Measurements from ENCODE around the gene CNTNAP2.
"Not testable (repeated sequence)": the region's sequence is repeated elsewhere in the genome, so short reads cannot be mapped to it uniquely, and the experiment has no call there.

CNTNAP2 gene

DNA sequence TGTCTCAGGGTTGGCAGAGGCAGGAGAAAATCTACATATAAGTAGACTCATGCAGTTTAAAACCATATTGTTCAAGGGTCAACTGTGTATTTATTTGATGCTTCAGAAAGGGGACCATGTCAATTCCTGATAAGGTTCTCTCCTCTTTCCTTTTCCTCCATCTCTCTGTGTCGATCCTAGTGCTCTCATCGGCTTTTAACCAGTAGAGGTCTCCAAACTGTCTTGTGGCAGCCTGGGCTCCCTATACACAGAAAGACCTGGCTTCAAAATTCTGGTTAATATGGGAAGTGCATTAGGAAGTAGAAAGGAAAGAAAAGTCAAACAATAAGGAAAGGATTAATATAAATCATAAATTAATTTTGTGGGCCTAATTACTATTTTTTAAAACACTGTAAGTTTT, 2169.5 kb downstream of the CNTNAP2 start:
- FAIRE-seq (no peak), DNase-seq (ENCODE audit: insufficient read length, low spot score) (no peak)
- no peak for TF ChIP-seq POLR2A (IDR thresholded peaks at IDR 0.05; ENCODE audit: low read depth, low read length)
- no peak for TF ChIP-seq POLR2AphosphoS5 (IDR thresholded peaks at IDR 0.05; ENCODE audit: low read depth, low read length)
- TF ChIP-seq SPI1 (IDR thresholded peaks at IDR 0.05; ENCODE audit: low read depth, low read length): no peak
- TF ChIP-seq TAF1 (IDR thresholded peaks at IDR 0.05; ENCODE audit: low read depth, low read length): no peak

DNA sequence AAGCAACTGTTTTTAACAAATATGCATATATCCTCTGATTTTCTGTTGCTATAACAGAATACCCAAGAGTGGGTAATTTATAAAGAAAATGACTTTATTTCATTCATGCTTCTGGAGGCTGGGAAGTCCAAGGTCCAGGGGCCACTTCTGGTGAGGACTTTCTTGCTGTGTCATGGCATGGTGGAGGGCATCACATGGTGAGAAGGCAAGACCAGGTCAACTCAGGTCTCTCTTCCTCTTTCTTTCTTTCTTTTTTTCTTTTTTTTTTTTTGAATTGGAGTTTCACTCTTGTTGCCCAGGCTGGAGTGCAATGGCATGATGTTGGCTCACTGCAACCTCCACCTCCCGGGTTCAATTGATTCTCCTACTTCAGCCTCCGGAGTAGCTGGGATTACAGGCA, 2170.9 kb downstream of the CNTNAP2 start:
- no peak for FAIRE-seq
- TF ChIP-seq SPI1 (IDR thresholded peaks at IDR 0.05; ENCODE audit: low read depth, low read length) (peak; percentile 25; the same call in 1 of the 2 replicates), TAF1 (IDR thresholded peaks at IDR 0.05; ENCODE audit: low read depth, low read length) (no peak)

DNA sequence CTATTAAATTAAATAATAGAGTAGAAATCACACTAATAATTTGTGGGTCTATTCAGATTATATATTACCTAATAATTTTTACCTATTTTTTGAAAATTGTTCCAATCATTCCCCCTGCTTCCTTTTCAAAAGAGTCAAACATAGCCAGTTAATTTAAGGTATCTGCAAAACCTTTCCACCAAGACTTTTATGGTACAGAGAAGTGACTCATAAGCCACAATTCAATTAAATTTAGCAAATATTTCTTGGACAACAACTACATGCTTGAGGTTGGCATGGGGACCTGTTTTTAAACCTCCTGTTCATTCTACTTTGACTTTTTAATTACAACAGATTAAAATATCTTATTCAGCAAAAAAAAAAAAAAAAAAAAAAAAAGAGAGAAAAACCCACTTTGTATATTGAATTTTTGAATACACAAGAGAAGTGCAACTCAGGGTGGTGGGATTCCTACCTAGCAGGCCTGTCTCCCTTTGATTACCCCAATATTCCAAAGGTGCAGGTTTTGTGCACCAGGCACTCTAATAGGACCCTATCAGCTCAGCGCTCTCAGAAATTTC, 2172.1 kb downstream of the CNTNAP2 start:
- FAIRE-seq: no peak
- DNase-seq (ENCODE audit: insufficient read length, low spot score): no peak
- no peak for TF ChIP-seq SPI1 (IDR thresholded peaks at IDR 0.05; ENCODE audit: low read depth, low read length)
- TF ChIP-seq POLR2AphosphoS5 (IDR thresholded peaks at IDR 0.05; ENCODE audit: low read depth, low read length): no peak
- TF ChIP-seq PAX5 (IDR thresholded peaks at IDR 0.05; ENCODE audit: insufficient read depth, low read length, severe bottlenecking): no peak
- no peak for TF ChIP-seq POU2F2 (IDR thresholded peaks at IDR 0.05; ENCODE audit: low read depth, low read length)
- no peak for TF ChIP-seq POLR2A (IDR thresholded peaks at IDR 0.05; ENCODE audit: low read depth, low read length)
- TF ChIP-seq TAF1 (IDR thresholded peaks at IDR 0.05; ENCODE audit: low read depth, low read length): no peak

More for the DNA sequence above, 2170.9 kb downstream of the CNTNAP2 start:
- DNase-seq (ENCODE audit: insufficient read length, low spot score): no peak

DNA sequence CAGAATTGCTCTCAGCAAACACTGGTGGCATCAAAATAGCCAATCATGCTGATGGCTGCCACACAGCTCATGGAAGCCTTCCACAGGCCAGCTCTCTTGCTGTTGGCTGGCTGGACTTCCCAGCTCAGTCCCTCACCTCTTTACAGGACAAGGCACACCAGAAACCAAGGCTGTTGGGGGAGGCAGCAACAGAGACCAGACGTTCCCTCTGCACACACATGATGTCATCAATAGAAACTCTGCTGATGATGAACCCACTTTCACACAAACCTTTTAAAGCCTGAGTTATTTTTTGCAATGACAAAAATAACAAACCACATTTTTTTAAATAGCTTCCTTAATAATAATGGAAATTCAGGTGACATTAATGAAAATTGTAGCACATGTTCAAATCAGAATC, 2173.0 kb downstream of the CNTNAP2 start:
- DNase-seq (ENCODE audit: insufficient read length, low spot score): no peak
- FAIRE-seq: peak; percentile 78
- TF ChIP-seq TAF1 (IDR thresholded peaks at IDR 0.05; ENCODE audit: low read depth, low read length) (no peak), SPI1 (IDR thresholded peaks at IDR 0.05; ENCODE audit: low read depth, low read length) (no peak), POLR2A (IDR thresholded peaks at IDR 0.05; ENCODE audit: low read depth, low read length) (no peak), POLR2AphosphoS5 (IDR thresholded peaks at IDR 0.05; ENCODE audit: low read depth, low read length) (no peak)

DNA sequence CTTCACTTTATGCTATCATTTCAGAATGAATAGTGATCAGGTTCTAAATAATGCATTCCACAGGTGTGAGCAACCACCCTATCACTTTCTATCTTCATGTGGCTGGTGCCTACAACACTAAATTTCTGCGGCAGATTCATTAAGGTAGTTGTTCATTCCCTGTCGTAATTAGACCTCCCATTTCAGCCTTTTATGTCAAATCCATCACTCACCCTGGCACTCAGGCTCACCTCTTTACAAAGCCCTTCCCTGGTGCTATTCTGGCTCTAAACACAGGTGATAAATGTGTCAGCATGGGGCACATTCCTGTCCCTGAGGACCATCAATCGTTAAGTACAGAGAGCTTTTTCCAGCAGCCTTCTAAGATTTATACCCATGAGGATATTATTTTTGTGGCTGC, 2173.9 kb downstream of the CNTNAP2 start:
- DNase-seq (ENCODE audit: insufficient read length, low spot score) (no peak), FAIRE-seq (no peak)
- TF ChIP-seq SPI1 (IDR thresholded peaks at IDR 0.05; ENCODE audit: low read depth, low read length): no peak
- no peak for TF ChIP-seq TAF1 (IDR thresholded peaks at IDR 0.05; ENCODE audit: low read depth, low read length)
- no peak for TF ChIP-seq POU2F2 (IDR thresholded peaks at IDR 0.05; ENCODE audit: low read depth, low read length)
- TF ChIP-seq POLR2AphosphoS5 (IDR thresholded peaks at IDR 0.05; ENCODE audit: low read depth, low read length): no peak
- TF ChIP-seq POLR2A (IDR thresholded peaks at IDR 0.05; ENCODE audit: low read depth, low read length): no peak
- TF ChIP-seq PAX5 (IDR thresholded peaks at IDR 0.05; ENCODE audit: insufficient read depth, low read length, severe bottlenecking): no peak

DNA sequence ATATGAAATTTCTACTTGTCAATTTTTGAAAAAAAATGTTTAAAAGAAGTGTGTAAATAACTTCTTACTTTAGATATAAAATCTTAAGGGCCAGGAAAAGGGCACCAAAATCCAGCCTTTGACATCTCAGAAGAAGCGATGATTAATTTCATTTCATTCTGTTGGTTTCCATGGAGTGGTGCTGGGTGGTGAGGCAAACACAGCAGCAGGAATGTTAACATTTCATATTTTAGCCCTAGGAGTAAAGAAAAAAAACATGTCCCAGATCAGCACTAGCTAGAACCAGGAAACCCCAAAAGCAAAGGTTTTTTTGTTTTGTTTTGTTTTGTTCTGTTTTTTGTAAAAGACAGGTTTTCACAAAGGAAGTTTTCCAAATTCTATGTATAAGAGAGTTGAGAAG, 2175.2 kb downstream of the CNTNAP2 start:
- TF ChIP-seq POLR2AphosphoS5 (IDR thresholded peaks at IDR 0.05; ENCODE audit: low read depth, low read length): no peak
- no peak for TF ChIP-seq POU2F2 (IDR thresholded peaks at IDR 0.05; ENCODE audit: low read depth, low read length)
- no peak for TF ChIP-seq PAX5 (IDR thresholded peaks at IDR 0.05; ENCODE audit: insufficient read depth, low read length, severe bottlenecking)
- DNase-seq (ENCODE audit: insufficient read length, low spot score) (no peak), FAIRE-seq (no peak)

DNA sequence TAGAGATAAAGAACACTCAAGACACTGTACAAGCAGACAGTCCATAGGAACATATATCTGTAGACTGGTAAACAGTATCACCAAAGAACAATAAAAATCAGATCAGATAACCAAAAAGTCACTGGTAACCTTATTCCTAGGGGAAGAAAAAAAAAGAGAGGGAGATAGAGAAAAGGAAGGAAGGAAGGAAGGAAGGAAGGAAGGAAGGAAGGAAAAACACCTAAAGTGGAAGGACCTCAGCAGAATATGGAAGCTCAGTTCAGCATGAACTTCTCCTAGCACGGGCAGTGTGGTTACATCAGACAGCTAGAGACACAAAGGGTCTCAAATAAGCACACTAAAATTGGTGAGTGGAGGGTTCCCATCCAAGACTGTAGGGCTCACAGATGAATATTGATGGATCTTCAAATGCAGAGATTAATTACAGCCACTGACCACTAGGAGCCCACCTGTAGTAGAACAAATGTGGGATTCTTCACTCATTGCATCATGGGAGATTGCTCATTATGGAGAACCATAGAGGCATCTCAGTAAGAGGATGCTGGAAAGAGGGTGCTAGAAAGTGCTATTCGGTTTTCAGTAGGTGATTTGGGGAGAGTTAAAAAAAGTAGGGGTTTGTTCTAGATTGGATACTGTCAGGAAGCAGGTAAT, 2180.5 kb downstream of the CNTNAP2 start:
- no peak for DNase-seq (ENCODE audit: insufficient read length, low spot score)
- no peak for FAIRE-seq
- TF ChIP-seq SPI1 (IDR thresholded peaks at IDR 0.05; ENCODE audit: low read depth, low read length) (no peak), POLR2A (IDR thresholded peaks at IDR 0.05; ENCODE audit: low read depth, low read length) (no peak), POLR2AphosphoS5 (IDR thresholded peaks at IDR 0.05; ENCODE audit: low read depth, low read length) (no peak), POU2F2 (IDR thresholded peaks at IDR 0.05; ENCODE audit: low read depth, low read length) (no peak), TAF1 (IDR thresholded peaks at IDR 0.05; ENCODE audit: low read depth, low read length) (no peak), PAX5 (IDR thresholded peaks at IDR 0.05; ENCODE audit: insufficient read depth, low read length, severe bottlenecking) (no peak)

DNA sequence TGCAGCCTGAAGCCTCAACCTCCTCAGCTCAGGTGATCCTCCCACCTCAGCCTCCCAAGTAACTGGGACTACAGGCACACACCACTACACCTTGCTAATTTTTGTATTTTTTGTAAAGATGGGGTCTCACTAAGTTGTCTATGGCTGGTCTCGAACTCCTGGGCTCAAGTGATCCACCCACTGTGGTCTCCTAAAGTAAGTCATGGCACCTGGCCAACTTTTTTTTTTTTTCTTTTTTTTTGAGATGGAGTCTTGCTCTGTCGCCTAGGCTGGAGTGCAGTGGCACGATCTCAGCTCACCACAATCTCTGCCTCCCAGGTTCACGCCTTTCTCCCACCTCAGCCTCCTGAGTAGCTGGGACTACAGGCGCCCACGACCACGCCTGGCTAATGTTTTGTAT, 2182.2 kb downstream of the CNTNAP2 start:
- DNase-seq (ENCODE audit: insufficient read length, low spot score); FAIRE-seq: not testable (repeated sequence)

DNA sequence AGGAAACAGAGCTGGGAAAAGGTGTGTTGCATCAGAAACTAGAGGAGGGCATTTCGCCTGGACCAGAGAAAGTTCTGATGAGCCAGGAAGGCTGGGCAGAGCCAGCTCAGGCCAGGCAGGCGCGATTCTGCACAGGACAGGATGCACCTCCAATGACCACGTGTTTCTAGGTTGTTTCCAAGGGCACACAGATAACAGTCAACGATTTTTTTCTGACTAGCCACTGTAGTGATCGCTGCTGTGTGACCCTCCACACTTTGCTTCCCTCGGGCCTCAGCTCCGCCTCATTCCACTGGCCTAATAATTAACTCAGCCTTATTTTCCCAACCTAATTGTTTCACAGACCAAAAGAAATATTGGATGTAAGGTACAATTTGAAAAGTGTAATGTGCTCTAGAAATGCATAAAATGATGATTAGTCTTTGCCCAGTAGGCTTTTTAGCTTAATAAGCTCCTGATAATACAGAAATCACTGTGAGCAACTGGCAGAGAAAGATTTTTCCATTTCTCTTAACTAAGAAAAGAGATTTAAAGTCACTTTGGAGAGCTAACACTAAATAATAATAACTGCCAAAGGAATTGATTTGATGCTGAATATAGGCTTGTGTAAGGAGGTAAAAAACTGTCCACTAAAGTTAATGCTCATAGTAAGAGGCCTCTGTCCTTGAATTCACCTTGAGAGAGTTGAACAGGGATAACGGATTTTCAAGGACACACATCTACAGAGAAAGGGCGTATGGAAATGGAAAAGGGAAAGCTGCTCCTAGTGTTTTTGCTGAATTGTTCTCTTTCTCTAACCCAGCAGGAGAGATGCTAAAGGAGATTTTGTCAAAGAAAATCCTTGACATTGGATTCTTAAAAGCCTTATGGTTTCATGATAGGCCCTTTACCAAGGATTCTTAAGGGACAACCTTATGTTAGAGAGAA, 2183.0 kb downstream of the CNTNAP2 start:
- DNase-seq (ENCODE audit: insufficient read length, low spot score) (no peak), FAIRE-seq (no peak)
- TF ChIP-seq POLR2AphosphoS5 (IDR thresholded peaks at IDR 0.05; ENCODE audit: low read depth, low read length) (no peak), PAX5 (IDR thresholded peaks at IDR 0.05; ENCODE audit: insufficient read depth, low read length, severe bottlenecking) (no peak), POU2F2 (IDR thresholded peaks at IDR 0.05; ENCODE audit: low read depth, low read length) (no peak), TAF1 (IDR thresholded peaks at IDR 0.05; ENCODE audit: low read depth, low read length) (no peak), SPI1 (IDR thresholded peaks at IDR 0.05; ENCODE audit: low read depth, low read length) (no peak), POLR2A (IDR thresholded peaks at IDR 0.05; ENCODE audit: low read depth, low read length) (no peak)

DNA sequence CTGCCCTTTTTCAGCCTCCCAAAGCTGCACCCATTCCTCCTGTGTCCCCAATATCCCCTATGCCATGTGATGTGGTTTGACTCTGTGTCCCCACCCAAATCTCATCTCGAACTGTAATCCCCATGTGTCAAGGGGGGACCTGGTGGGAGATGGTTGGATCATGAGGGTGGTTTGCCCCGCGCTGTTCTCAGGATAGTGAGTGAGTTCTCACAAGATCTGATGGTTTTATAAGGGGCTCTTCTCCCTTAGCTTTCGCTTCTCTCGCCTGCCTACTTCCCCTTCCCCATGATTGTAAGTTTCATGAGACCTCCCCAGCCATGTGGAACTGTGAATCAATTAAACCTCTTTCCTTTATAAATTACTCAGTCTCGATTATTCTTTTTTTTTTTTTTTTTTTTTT, 2185.8 kb downstream of the CNTNAP2 start:
- not testable (repeated sequence) for DNase-seq (ENCODE audit: insufficient read length, low spot score); FAIRE-seq
